ENCODE measurements around the gene IDH2. TPM values are rescaled to one million over a fixed set of nuclear protein-coding genes. Genes with fewer than 3 reads are reported as not detected.
A peak's percentile ranks its signal among the peaks of the same experiment; 100 is the strongest.

IDH2 gene
- total and polyA plus RNA-seq, 2 of the 13 experiments (the other 11 are each of a cell fraction or from before 2014, with no cell fraction given), result 121 to 145 TPM

DNA sequence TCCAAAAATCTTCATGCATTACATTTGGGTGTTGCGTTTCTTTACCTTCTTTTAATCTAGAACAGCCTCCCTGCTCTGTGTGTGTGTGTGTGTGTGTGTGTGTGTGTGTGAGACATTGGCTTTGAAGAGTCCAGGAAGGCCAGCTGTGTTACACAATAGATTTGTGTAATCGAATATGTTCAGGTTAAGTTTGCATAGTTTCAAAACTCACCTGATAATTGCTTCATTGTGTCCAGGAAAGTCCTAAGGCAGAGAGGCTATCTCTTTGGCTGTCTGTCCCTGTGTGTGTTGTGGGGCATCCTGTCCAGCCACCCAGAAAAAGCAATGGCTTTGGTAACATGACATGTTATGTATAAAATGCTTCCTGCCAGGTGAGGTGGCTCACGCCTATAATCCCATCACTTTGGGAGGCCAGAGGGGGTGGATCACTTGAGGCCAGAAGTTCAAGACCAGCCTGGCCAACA lies 63.6 kb downstream of the IDH2 start (continued):
- peak; percentile 47; the same call in 1 of the 2 replicates for TF ChIP-seq ZMYM3 (CRISPR knock-in tag; IDR thresholded peaks at IDR 0.05)
- no peak for TF ChIP-seq ZNF878 (CRISPR knock-in tag; IDR thresholded peaks at IDR 0.05)
- peak; percentile 54; the same call in 1 of the 2 replicates for TF ChIP-seq ZNF350 (CRISPR knock-in tag; IDR thresholded peaks at IDR 0.05; ENCODE audit: borderline replicate concordance, low read depth)
- TF ChIP-seq NFKB2 (CRISPR knock-in tag; IDR thresholded peaks at IDR 0.05; ENCODE audit: borderline replicate concordance), result no peak
- TF ChIP-seq ZSCAN25 (CRISPR knock-in tag; IDR thresholded peaks at IDR 0.05), result no peak
- TF ChIP-seq ZMYM4 (CRISPR knock-in tag; IDR thresholded peaks at IDR 0.05), result peak; percentile 64
- TF ChIP-seq, protein P1, sequence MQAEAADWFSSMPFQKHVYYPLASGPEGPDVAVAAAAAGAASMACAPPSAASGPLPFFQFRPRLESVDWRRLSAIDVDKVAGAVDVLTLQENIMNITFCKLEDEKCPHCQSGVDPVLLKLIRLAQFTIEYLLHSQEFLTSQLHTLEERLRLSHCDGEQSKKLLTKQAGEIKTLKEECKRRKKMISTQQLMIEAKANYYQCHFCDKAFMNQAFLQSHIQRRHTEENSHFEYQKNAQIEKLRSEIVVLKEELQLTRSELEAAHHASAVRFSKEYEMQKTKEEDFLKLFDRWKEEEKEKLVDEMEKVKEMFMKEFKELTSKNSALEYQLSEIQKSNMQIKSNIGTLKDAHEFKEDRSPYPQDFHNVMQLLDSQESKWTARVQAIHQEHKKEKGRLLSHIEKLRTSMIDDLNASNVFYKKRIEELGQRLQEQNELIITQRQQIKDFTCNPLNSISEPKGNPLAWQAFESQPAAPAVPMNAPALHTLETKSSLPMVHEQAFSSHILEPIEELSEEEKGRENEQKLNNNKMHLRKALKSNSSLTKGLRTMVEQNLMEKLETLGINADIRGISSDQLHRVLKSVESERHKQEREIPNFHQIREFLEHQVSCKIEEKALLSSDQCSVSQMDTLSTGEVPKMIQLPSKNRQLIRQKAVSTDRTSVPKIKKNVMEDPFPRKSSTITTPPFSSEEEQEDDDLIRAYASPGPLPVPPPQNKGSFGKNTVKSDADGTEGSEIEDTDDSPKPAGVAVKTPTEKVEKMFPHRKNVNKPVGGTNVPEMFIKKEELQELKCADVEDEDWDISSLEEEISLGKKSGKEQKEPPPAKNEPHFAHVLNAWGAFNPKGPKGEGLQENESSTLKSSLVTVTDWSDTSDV (CRISPR knock-in tag; IDR thresholded peaks at IDR 0.05), result no peak
- TF ChIP-seq MZF1 (CRISPR knock-in tag; IDR thresholded peaks at IDR 0.05; ENCODE audit: borderline replicate concordance), result no peak
- peak; percentile 95 for TF ChIP-seq SOX5 (CRISPR knock-in tag; IDR thresholded peaks at IDR 0.05; ENCODE audit: borderline replicate concordance)
- 0 out of 2 replicates have a peak, but pooled peaks have one; percentile 65 for TF ChIP-seq ZNF510 (CRISPR knock-in tag; IDR thresholded peaks at IDR 0.05; ENCODE audit: low read depth)
- 0 out of 2 replicates have a peak, but pooled peaks have one; percentile 40 for TF ChIP-seq ZBTB4 (CRISPR knock-in tag; IDR thresholded peaks at IDR 0.05; ENCODE audit: borderline replicate concordance)
- no peak for TF ChIP-seq KAT2B (IDR thresholded peaks at IDR 0.05; ENCODE audit: borderline replicate concordance, low read depth, low read length)
- no peak for TF ChIP-seq ZKSCAN1 (IDR thresholded peaks at IDR 0.05; ENCODE audit: low read length)
- 0 out of 2 replicates have a peak, but pooled peaks have one; percentile 40 for TF ChIP-seq ZXDC (CRISPR knock-in tag; IDR thresholded peaks at IDR 0.05)
- TF ChIP-seq ATF1 (CRISPR knock-in tag; IDR thresholded peaks at IDR 0.05), result 0 out of 2 replicates have a peak, but pooled peaks have one; percentile 35
- TF ChIP-seq ZNF329 (CRISPR knock-in tag; IDR thresholded peaks at IDR 0.05; ENCODE audit: low read depth), result no peak
- TF ChIP-seq GTF2F1 (IDR thresholded peaks at IDR 0.05; ENCODE audit: low read length), result no peak
- TF ChIP-seq TCF7L2 (IDR thresholded peaks at IDR 0.05; ENCODE audit: low read depth, low read length), result 0 out of 2 replicates have a peak, but pooled peaks have one; percentile 39
- no peak for TF ChIP-seq AHR (CRISPR knock-in tag; IDR thresholded peaks at IDR 0.05)
- TF ChIP-seq ZNF7 (CRISPR knock-in tag; IDR thresholded peaks at IDR 0.05), result no peak
- TF ChIP-seq ATF6 (CRISPR knock-in tag; conservative IDR thresholded peaks at IDR 0.05), result no peak
